Kidney (tissue), 14 donors: ENCODE results near the gene PDE9A. TPM values are rescaled to one million over a fixed set of nuclear protein-coding genes. Genes with fewer than 3 reads are reported as not detected.

ENCODE experiments used
- DNase-seq, 5 donors: peaks; one replicate each; pipeline ENCODE4 v3.0.0-alpha.2; 2013 to 2020
- FAIRE-seq: peaks from 2 replicates; lab custom pipeline; 2012; peaks lifted over from hg19 to GRCh38; lab: Jason Lieb, UNC
- H3K27ac ChIP-seq, 2 donors: one replicate each; pipeline ENCODE4 v1.7.0; 2013; ENCODE audit warnings: low read depth in 2 of 2, low read length in 2 of 2, inconsistent platforms in 1 of 2
- H3K27me3 ChIP-seq: one replicate; pipeline ENCODE4 v1.7.1; 2013; ENCODE audit warnings: low read length, inconsistent platforms; ENCODE audit not compliant: control insufficient read depth, insufficient read depth
- H3K36me3 ChIP-seq, 3 donors: one replicate each; pipeline versions ENCODE4 v1.7.0 to v1.7.1; 2013; ENCODE audit warnings: low read length in 3 of 3, control low read depth in 1 of 3, inconsistent platforms in 1 of 3; ENCODE audit not compliant: insufficient read depth in 3 of 3, control insufficient read depth in 2 of 3
- H3K4me1 ChIP-seq, 3 donors: one replicate each; pipeline versions ENCODE4 v1.7.0 to v1.7.1; 2013; ENCODE audit warnings: low read length in 3 of 3, inconsistent platforms in 1 of 3, low read depth in 1 of 3; ENCODE audit not compliant: control insufficient read depth in 2 of 3, insufficient read depth in 2 of 3
- H3K4me3 ChIP-seq, 3 donors: one replicate each; pipeline versions ENCODE4 v1.7.0 to v1.8.1; 2013; ENCODE audit warnings: low read length in 3 of 3, control low read depth in 1 of 3, inconsistent platforms in 1 of 3
- H3K9ac ChIP-seq, 3 donors: one replicate each; pipeline versions ENCODE4 v1.7.0 to v1.7.1; 2013; ENCODE audit warnings: low read length in 3 of 3, control low read depth in 1 of 3, inconsistent platforms in 1 of 3
- H3K9me3 ChIP-seq, 3 donors: one replicate each; pipeline versions ENCODE4 v1.7.0 to v1.7.1; 2013; ENCODE audit warnings: low read length in 3 of 3, control low read depth in 1 of 3, inconsistent platforms in 1 of 3; ENCODE audit not compliant: control insufficient read depth in 2 of 3, insufficient read depth in 1 of 3
- CTCF ChIP-seq: IDR thresholded peaks from 3 replicates; pipeline ENCODE4 v1.5.1; 2012; ENCODE audit warnings: mild to moderate bottlenecking, moderate library complexity, borderline replicate concordance; ENCODE audit not compliant: insufficient read depth; ENCODE audit errors: extremely low read depth
- intact Hi-C: fragments of 100-400 bp; cut with DNase I; formaldehyde crosslinking; loops from one replicate; pipeline ENCODE4 v1.11.1; 2022
- polyA plus RNA-seq: library from polyadenylated mRNA; stranded (reverse); fragments of 350-450 nt; fragmentation: Illumina TruSeq; extraction: RNeasy Lipid Tissue Mini Kit (QIAGEN cat#74804); gene quantifications from one replicate; pipeline ENCODE4 v1.2.3, GENCODE V29; 2014; ENCODE audit warnings: low read depth, low replicate concordance; ENCODE audit not compliant: insufficient read depth
- total RNA-seq: library from RNA; stranded (reverse); fragmentation: NEBNext Ultra II Directional; extraction: Animal tissue kit (Norgen Biotek cat#: 25700); gene quantifications from one replicate; pipeline ENCODE4 v1.2.1, GENCODE V29; 2021
- donor health status: control.
- donor health status: control.
- donor health status: control.
- donor health status: control.
- donor health status: control.
- donor health status: DM: yes; HTN: yes; CAD: no.
- donor health status: Normal renal cell carcinoma (clear cell type).

Gene PDE9A
- total and polyA plus RNA-seq, 2 donors from 2014 or later = 30.1 to 39.0 TPM

GRCh38 chr21:42777064-42777756, 123.8 kb downstream of the PDE9A start:
- no peaks in the 10 kb centered on the region for H3K27me3 ChIP-seq
- intact Hi-C loops = no loop called here
- H3K9me3 ChIP-seq = no peaks in the 10 kb centered on the region
- H3K9ac ChIP-seq = no peak overlapping the region
- peaks cover 0 to 8% (median 2%) of the 10 kb centered on the region in 3 donors for H3K36me3 ChIP-seq
- peaks cover 0 to 11% (median 0%) of the 10 kb centered on the region in 3 donors for H3K4me1 ChIP-seq
- H3K27ac ChIP-seq = peak overlapping the region; percentile 29 to 37
- FAIRE-seq = no peak
- TF ChIP-seq CTCF = no peak
- no peak overlapping the region for H3K4me3 ChIP-seq
- peak in 1 of 5 donors; percentile 66 for DNase-seq

GRCh38 chr21:42777757-42778344, 124.4 kb downstream of the PDE9A start:
- Histone ChIP-seq H3K9ac (peak overlapping the region in 1 of 3 donors; percentile 46), H3K27ac (peak overlapping the region; percentile 29 to 37), H3K9me3 (no peaks in the 10 kb centered on the region), H3K27me3 (no peaks in the 10 kb centered on the region), H3K36me3 (peaks cover 0 to 5% (median 2%) of the 10 kb centered on the region in 3 donors), H3K4me1 (peaks cover 0 to 11% (median 0%) of the 10 kb centered on the region in 3 donors), H3K4me3 (no peak overlapping the region)
- FAIRE-seq (no peak), DNase-seq (peak; percentile 75 to 89 (median 82))
- TF ChIP-seq CTCF = no peak
- intact Hi-C loops = no loop called here

- Histone ChIP-seq H3K9ac (no peak overlapping the region), H3K27me3 (no peaks in the 10 kb centered on the region), H3K36me3 (peaks cover 0 to 2% (median 0%) of the 10 kb centered on the region in 3 donors), H3K4me1 (peaks cover 0 to 17% (median 0%) of the 10 kb centered on the region in 3 donors), H3K9me3 (no peaks in the 10 kb centered on the region), H3K27ac (no peak overlapping the region), H3K4me3 (no peak overlapping the region)
- no peak for TF ChIP-seq CTCF
- intact Hi-C loops = no loop called here
- FAIRE-seq (no peak), DNase-seq (peak in 1 of 5 donors; percentile 49)
Measured at GRCh38 chr21:42779431-42779861, 126.0 kb downstream of the PDE9A start.
